Colonic mucosa (tissue), 4 donors: Measurements from ENCODE around the gene KCNN3. TPM values are rescaled to one million over a fixed set of nuclear protein-coding genes. Genes with fewer than 3 reads are reported as not detected.

Experiments
- DNase-seq: peaks from one replicate; pipeline ENCODE4 v3.0.0-alpha.2; 2020
- H3K27ac ChIP-seq: fragments of 200-600 bp; one replicate; pipeline ENCODE4 v1.8.0; 2021
- H3K27me3 ChIP-seq: fragments of 200-600 bp; one replicate; pipeline ENCODE4 v1.8.0; 2021
- H3K36me3 ChIP-seq: fragments of 200-600 bp; one replicate; pipeline ENCODE4 v1.8.0; 2021
- H3K4me1 ChIP-seq: fragments of 200-600 bp; one replicate; pipeline ENCODE4 v1.8.0; 2021; ENCODE audit warnings: mild to moderate bottlenecking
- H3K4me3 ChIP-seq: fragments of 200-600 bp; one replicate; pipeline ENCODE4 v1.8.0; 2021
- H3K9ac ChIP-seq, 2 donors: one replicate each; pipeline ENCODE4 v1.7.0; 2013; ENCODE audit warnings: control low read depth in 2 of 2, low read depth in 2 of 2, low read length in 2 of 2
- H3K9me3 ChIP-seq: fragments of 200-600 bp; one replicate; pipeline ENCODE4 v1.8.0; 2021
- CTCF ChIP-seq: fragments of 200-600 bp; IDR thresholded peaks from one replicate; pipeline ENCODE4 v1.8.0; 2022; ENCODE audit warnings: antibody characterized with exemption, mild to moderate bottlenecking
- intact Hi-C: fragments of 100-400 bp; cut with DNase I; formaldehyde crosslinking; loops from one replicate; pipeline ENCODE4 v1.14.1; 2022
- total RNA-seq, 2 donors: library from RNA; stranded (reverse); fragmentation: NEBNext Ultra II Directional in 1 of 2; extraction: Animal tissue kit (Norgen Biotek cat#: 25700) in 1 of 2; gene quantifications; one replicate each; pipeline ENCODE4 v1.2.1, GENCODE V29; 2021
- donor health status: healthy.
- donor health status: DM: no; HTN: no; CAD: no.
- donor health status: DM: no; HTN: no; CAD: no.

The KCNN3 gene
- total RNA-seq, 2 donors from 2014 or later: 0.99 to 2.5 TPM

GRCh38 chr1:154807048-154807591 lies 63.0 kb downstream of the KCNN3 start:
- intact Hi-C loops: no loop called here
- Histone ChIP-seq H3K9me3 (no peaks in the 10 kb centered on the region), H3K4me1 (no peaks in the 10 kb centered on the region), H3K9ac (no peak overlapping the region), H3K4me3 (no peak overlapping the region), H3K36me3 (no peaks in the 10 kb centered on the region), H3K27me3 (no peaks in the 10 kb centered on the region), H3K27ac (no peak overlapping the region)
- no peak for DNase-seq
- TF ChIP-seq CTCF: no peak

- TF ChIP-seq CTCF: no peak
- intact Hi-C loops: no loop called here
- Histone ChIP-seq H3K4me3 (no peak overlapping the region), H3K9ac (no peak overlapping the region), H3K27me3 (no peaks in the 10 kb centered on the region), H3K36me3 (no peaks in the 10 kb centered on the region), H3K4me1 (no peaks in the 10 kb centered on the region), H3K27ac (no peak overlapping the region), H3K9me3 (no peaks in the 10 kb centered on the region)
- DNase-seq: no peak
These were observed 63.7 kb downstream of the KCNN3 start for GRCh38 chr1:154806333-154806732.

- intact Hi-C loops: no loop called here
- no peaks in the 10 kb centered on the region for H3K4me1 ChIP-seq
- no peak for DNase-seq
- no peak for TF ChIP-seq CTCF
- H3K27me3 ChIP-seq: no peaks in the 10 kb centered on the region
- H3K36me3 ChIP-seq: no peaks in the 10 kb centered on the region
- H3K9ac ChIP-seq: no peak overlapping the region
- H3K4me3 ChIP-seq: no peak overlapping the region
- H3K27ac ChIP-seq: no peak overlapping the region
- H3K9me3 ChIP-seq: no peaks in the 10 kb centered on the region
These were observed 66.8 kb downstream of the KCNN3 start for GRCh38 chr1:154802982-154803920.

GRCh38 chr1:154802336-154802969 lies 67.6 kb downstream of the KCNN3 start:
- TF ChIP-seq CTCF: no peak
- Histone ChIP-seq H3K36me3 (no peaks in the 10 kb centered on the region), H3K9ac (no peak overlapping the region), H3K27me3 (no peaks in the 10 kb centered on the region), H3K27ac (no peak overlapping the region), H3K4me1 (no peaks in the 10 kb centered on the region), H3K4me3 (no peak overlapping the region), H3K9me3 (no peaks in the 10 kb centered on the region)
- intact Hi-C loops: no loop called here
- no peak for DNase-seq

- Histone ChIP-seq H3K4me1 (no peaks in the 10 kb centered on the region), H3K9ac (no peak overlapping the region), H3K27me3 (no peaks in the 10 kb centered on the region), H3K36me3 (no peaks in the 10 kb centered on the region), H3K4me3 (no peak overlapping the region), H3K27ac (no peak overlapping the region), H3K9me3 (no peaks in the 10 kb centered on the region)
- no peak for TF ChIP-seq CTCF
- DNase-seq: no peak
- intact Hi-C loops: no loop called here
These were observed 68.7 kb downstream of the KCNN3 start for GRCh38 chr1:154801234-154802011.
